ENCODE data around the gene SYCE3.

SYCE3 gene

DNA sequence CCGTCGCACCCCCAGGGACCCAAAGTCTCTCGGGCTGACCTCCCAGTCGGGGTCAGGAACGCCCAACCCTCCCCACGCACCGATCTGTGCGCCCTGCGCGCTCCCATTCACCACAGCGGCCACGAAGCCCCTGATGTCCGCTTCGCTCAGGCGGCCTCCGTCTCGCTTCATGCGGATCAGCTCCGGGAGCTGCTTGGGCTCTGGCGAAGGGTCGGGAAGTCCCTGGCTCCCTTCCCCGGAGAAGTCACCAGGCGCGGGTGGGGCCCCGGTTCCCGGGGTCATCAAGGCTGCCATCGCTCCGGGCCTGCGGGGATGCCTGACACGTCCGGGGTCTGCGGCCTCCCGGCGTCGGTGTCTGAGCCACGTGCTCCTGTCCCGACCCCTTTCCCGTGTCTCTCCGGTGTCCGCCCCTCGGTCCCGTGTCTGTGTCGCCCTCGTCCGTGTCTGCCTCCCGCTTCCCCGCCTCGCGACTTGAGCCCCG lies 33.3 kb downstream of the SYCE3 start:
- H3K4me1 ChIP-seq (ENCODE audit: control insufficient read depth, insufficient read depth, low read length, unreplicated experiment): peaks cover 14% of the 10 kb centered on the region
- H3K27me3 ChIP-seq (ENCODE audit: insufficient read depth, low read length): no peaks in the 10 kb centered on the region
- H3K79me2 ChIP-seq (ENCODE audit: control insufficient read depth, insufficient read depth, low read length, unreplicated experiment): peaks cover 18% of the 10 kb centered on the region
- H3K4me3 ChIP-seq (ENCODE audit: low read depth, low read length): peak overlapping the region; percentile 91
- no peak overlapping the region for H2AFZ ChIP-seq (ENCODE audit: low read length, unreplicated experiment)
- H3K36me3 ChIP-seq (ENCODE audit: insufficient read depth, low read length): no peaks in the 10 kb centered on the region
- peak overlapping the region; percentile 97 for H3K27ac ChIP-seq (ENCODE audit: low read depth, low read length)

DNA sequence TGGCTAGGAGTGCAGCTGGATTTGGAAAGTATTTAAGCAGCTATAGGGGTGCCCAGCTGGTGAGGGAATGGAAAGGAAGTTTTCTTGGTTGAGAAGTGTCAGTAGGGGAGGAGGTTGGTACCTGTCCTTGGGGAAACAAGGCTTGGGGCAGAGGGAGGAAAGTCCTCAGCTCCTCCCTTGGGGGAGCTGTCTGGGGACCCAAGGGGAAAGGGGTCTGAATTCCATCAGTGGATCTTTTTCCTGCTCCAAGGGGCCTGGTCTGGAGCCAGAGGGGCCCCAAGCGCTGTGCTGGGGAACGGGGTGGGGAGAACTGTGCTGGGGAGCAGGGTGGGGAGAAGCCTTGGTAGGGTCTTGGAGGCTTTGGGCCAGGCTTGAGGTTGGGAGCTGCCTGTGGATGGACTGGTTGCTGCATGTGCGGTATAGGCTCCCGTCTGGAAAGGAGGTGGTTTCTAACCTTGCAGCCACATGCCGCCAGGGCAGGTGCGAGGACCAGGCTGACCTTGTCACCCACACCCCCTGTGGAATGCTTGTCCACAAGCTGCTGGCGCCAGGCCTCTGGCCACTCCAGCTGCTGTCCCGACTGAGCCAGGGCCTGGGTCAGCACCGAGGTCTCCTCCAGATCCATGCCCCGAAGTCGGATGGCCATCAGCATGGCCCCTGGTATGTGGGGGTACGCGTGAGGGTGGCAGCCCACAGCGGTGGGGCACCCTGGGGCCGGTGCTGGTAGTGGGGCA lies 33.9 kb downstream of the SYCE3 start:
- H3K27me3 ChIP-seq (ENCODE audit: insufficient read depth, low read length): no peaks in the 10 kb centered on the region
- H3K79me2 ChIP-seq (ENCODE audit: control insufficient read depth, insufficient read depth, low read length, unreplicated experiment): peaks cover 18% of the 10 kb centered on the region
- H2AFZ ChIP-seq (ENCODE audit: low read length, unreplicated experiment): no peak overlapping the region
- peak overlapping the region; percentile 97 for H3K27ac ChIP-seq (ENCODE audit: low read depth, low read length)
- H3K4me1 ChIP-seq (ENCODE audit: control insufficient read depth, insufficient read depth, low read length, unreplicated experiment): peaks cover 20% of the 10 kb centered on the region
- no peaks in the 10 kb centered on the region for H3K36me3 ChIP-seq (ENCODE audit: insufficient read depth, low read length)
- H3K4me3 ChIP-seq (ENCODE audit: low read depth, low read length): peak overlapping the region; percentile 91

GRCh38 chr22:50527921-50528681 lies 34.6 kb downstream of the SYCE3 start:
- H3K4me3 ChIP-seq (ENCODE audit: low read depth, low read length): peak overlapping the region; percentile 91
- H3K79me2 ChIP-seq (ENCODE audit: control insufficient read depth, insufficient read depth, low read length, unreplicated experiment): peaks cover 20% of the 10 kb centered on the region
- no peak overlapping the region for H2AFZ ChIP-seq (ENCODE audit: low read length, unreplicated experiment)
- no peaks in the 10 kb centered on the region for H3K36me3 ChIP-seq (ENCODE audit: insufficient read depth, low read length)
- peaks cover 20% of the 10 kb centered on the region for H3K4me1 ChIP-seq (ENCODE audit: control insufficient read depth, insufficient read depth, low read length, unreplicated experiment)
- H3K27me3 ChIP-seq (ENCODE audit: insufficient read depth, low read length): no peaks in the 10 kb centered on the region
- H3K27ac ChIP-seq (ENCODE audit: low read depth, low read length): 0 out of 2 replicates have a peak overlapping the region, but pooled peaks have one; percentile 82

GRCh38 chr22:50526834-50527801 lies 35.6 kb downstream of the SYCE3 start:
- H2AFZ ChIP-seq (ENCODE audit: low read length, unreplicated experiment): no peak overlapping the region
- peaks cover 20% of the 10 kb centered on the region for H3K79me2 ChIP-seq (ENCODE audit: control insufficient read depth, insufficient read depth, low read length, unreplicated experiment)
- H3K4me3 ChIP-seq (ENCODE audit: low read depth, low read length): peak overlapping the region; percentile 79
- no peaks in the 10 kb centered on the region for H3K36me3 ChIP-seq (ENCODE audit: insufficient read depth, low read length)
- no peaks in the 10 kb centered on the region for H3K27me3 ChIP-seq (ENCODE audit: insufficient read depth, low read length)
- peak overlapping the region; percentile 82 for H3K27ac ChIP-seq (ENCODE audit: low read depth, low read length)
- peaks cover 16% of the 10 kb centered on the region for H3K4me1 ChIP-seq (ENCODE audit: control insufficient read depth, insufficient read depth, low read length, unreplicated experiment)

- H3K36me3 ChIP-seq (ENCODE audit: insufficient read depth, low read length): no peaks in the 10 kb centered on the region
- H3K27ac ChIP-seq (ENCODE audit: low read depth, low read length): peak overlapping the region; percentile 82
- H3K4me1 ChIP-seq (ENCODE audit: control insufficient read depth, insufficient read depth, low read length, unreplicated experiment): peaks cover 16% of the 10 kb centered on the region
- peaks cover 18% of the 10 kb centered on the region for H3K79me2 ChIP-seq (ENCODE audit: control insufficient read depth, insufficient read depth, low read length, unreplicated experiment)
- no peaks in the 10 kb centered on the region for H3K27me3 ChIP-seq (ENCODE audit: insufficient read depth, low read length)
- no peak overlapping the region for H2AFZ ChIP-seq (ENCODE audit: low read length, unreplicated experiment)
- peak overlapping the region; percentile 79 for H3K4me3 ChIP-seq (ENCODE audit: low read depth, low read length)
Observed at GRCh38 chr22:50526108-50526833, 36.4 kb downstream of the SYCE3 start.

DNA sequence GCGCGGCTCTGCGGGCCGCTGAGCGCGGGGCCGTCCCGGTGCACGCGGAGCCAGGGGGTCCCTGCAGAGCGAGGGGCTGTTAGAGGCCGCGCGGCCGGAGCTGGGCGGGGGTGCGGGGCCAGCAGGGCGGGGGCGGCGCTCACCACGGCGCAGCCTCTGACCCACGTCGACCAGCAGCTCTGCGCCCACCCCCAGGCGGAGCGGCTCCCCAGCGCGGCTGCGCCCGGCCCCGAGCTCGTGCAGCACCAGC lies 36.9 kb downstream of the SYCE3 start:
- Histone ChIP-seq H2AFZ (ENCODE audit: low read length, unreplicated experiment) (no peak overlapping the region), H3K4me1 (ENCODE audit: control insufficient read depth, insufficient read depth, low read length, unreplicated experiment) (peaks cover 16% of the 10 kb centered on the region), H3K27me3 (ENCODE audit: insufficient read depth, low read length) (no peaks in the 10 kb centered on the region), H3K4me3 (ENCODE audit: low read depth, low read length) (peak overlapping the region; percentile 79), H3K79me2 (ENCODE audit: control insufficient read depth, insufficient read depth, low read length, unreplicated experiment) (peaks cover 16% of the 10 kb centered on the region), H3K27ac (ENCODE audit: low read depth, low read length) (peak overlapping the region; percentile 82), H3K36me3 (ENCODE audit: insufficient read depth, low read length) (no peaks in the 10 kb centered on the region)

DNA sequence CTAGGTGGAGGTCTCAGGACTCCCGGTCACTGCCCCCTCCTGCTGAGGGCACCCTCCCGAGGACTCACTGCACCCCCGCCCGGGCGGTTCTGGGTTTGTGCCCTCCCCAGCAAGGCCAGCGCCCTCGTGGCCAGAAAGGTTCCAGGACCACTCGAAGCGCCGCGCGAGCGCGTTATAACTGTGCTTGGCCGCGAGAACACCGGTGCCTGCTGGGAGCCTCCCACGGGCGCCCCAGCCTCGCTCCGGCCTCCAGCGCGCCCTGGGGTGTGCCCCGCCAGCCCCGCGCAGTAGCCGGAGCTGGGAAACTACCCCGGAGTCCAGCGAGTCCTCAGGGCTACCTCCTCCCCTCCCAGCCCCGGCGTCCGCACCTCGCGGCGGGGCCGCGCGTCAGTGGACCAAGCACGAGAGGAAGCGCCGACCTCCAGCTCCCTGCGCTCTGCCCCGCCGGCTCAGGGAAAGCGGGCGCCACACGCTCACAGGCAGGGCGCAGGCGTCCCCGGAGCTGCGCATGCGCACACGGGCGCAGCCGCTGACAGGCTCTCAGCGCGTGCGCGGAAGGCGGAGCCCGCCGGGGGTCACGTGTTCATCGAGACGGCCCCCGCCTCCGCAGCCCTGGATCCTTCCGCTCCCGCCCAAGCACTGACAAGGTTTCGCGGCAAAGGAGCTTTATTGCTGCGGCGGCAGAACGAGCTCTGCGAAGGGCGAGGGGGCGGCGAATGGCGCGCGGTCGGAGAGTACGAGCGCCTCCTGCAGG lies 37.4 kb downstream of the SYCE3 start, which contains the start of gene SCO2:
TSS of gene SCO2 (minus strand) at position 495 of the 754 bp plus-strand sequence. CDS start 1,187 bp downstream, outside the sequence.
- H3K27me3 ChIP-seq (ENCODE audit: insufficient read depth, low read length): no peaks in the 10 kb centered on the region
- no peaks in the 10 kb centered on the region for H3K36me3 ChIP-seq (ENCODE audit: insufficient read depth, low read length)
- H3K4me3 ChIP-seq (ENCODE audit: low read depth, low read length): peak within 1 kb of the TSS; percentile 79
- H2AFZ ChIP-seq (ENCODE audit: low read length, unreplicated experiment): no peak within 1 kb of the TSS
- peaks cover 16% of the 10 kb centered on the region for H3K4me1 ChIP-seq (ENCODE audit: control insufficient read depth, insufficient read depth, low read length, unreplicated experiment)
- peaks cover 16% of the 10 kb centered on the region for H3K79me2 ChIP-seq (ENCODE audit: control insufficient read depth, insufficient read depth, low read length, unreplicated experiment)
- peak within 1 kb of the TSS; percentile 82 for H3K27ac ChIP-seq (ENCODE audit: low read depth, low read length)

GRCh38 chr22:50524676-50525103 lies 38.0 kb downstream of the SYCE3 start:
- no peaks in the 10 kb centered on the region for H3K27me3 ChIP-seq (ENCODE audit: insufficient read depth, low read length)
- H3K4me3 ChIP-seq (ENCODE audit: low read depth, low read length): peak overlapping the region; percentile 79
- no peaks in the 10 kb centered on the region for H3K36me3 ChIP-seq (ENCODE audit: insufficient read depth, low read length)
- peaks cover 15% of the 10 kb centered on the region for H3K79me2 ChIP-seq (ENCODE audit: control insufficient read depth, insufficient read depth, low read length, unreplicated experiment)
- H3K4me1 ChIP-seq (ENCODE audit: control insufficient read depth, insufficient read depth, low read length, unreplicated experiment): peaks cover 16% of the 10 kb centered on the region
- H2AFZ ChIP-seq (ENCODE audit: low read length, unreplicated experiment): no peak overlapping the region
- H3K27ac ChIP-seq (ENCODE audit: low read depth, low read length): peak overlapping the region; percentile 82

DNA sequence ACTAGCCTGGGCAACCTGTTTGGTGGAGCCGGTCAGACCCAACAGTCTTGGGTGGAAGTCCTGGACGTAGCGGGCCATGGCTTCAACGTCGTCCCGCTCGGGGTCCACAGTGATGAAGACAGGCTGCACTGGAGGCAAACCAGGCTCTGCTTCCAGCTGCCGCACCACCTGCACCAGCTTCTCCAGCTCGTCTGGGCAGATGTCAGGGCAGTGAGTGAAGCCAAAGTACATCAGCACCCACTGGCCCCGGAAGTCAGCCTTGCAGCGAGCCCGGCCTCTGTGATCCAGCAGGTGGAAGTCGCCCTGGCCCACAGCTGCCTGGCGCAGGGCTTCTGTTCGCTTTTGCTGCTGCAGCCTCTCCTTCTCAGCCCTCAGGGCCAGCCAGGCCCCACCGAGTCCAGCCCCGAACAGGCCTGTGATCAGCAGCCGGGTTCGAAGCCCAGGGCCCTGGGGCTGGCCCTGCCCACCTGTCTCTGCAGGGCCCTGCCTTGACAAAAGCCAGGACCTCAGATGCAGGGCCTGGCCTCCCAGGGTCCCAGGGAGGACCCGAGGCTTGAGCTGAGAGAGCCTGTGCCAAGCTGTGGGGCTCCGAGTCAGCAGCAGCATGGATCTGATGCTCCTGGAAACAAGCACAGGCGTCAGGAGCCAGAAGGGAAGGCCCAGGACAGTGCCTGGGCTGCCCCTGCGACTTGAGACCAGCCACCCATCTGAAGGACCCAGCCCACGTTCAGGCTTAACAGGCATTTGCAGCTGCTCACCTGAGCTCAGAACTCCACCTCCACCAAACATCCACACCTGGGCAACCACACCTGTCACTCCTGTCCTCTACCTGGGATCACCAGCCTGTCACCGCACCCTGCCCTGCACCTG lies 38.7 kb downstream of the SYCE3 start:
- peak overlapping the region; percentile 79 for H3K4me3 ChIP-seq (ENCODE audit: low read depth, low read length)
- H3K27ac ChIP-seq (ENCODE audit: low read depth, low read length): no peak overlapping the region
- H3K27me3 ChIP-seq (ENCODE audit: insufficient read depth, low read length): no peaks in the 10 kb centered on the region
- peaks cover 16% of the 10 kb centered on the region for H3K4me1 ChIP-seq (ENCODE audit: control insufficient read depth, insufficient read depth, low read length, unreplicated experiment)
- H3K36me3 ChIP-seq (ENCODE audit: insufficient read depth, low read length): no peaks in the 10 kb centered on the region
- peaks cover 9% of the 10 kb centered on the region for H3K79me2 ChIP-seq (ENCODE audit: control insufficient read depth, insufficient read depth, low read length, unreplicated experiment)
- H2AFZ ChIP-seq (ENCODE audit: low read length, unreplicated experiment): no peak overlapping the region

Data from ACC112 (cell line).